Omental fat pad (tissue), 4 donors: ENCODE measurements around the gene RERE. TPM values are rescaled to one million over a fixed set of nuclear protein-coding genes. Genes with fewer than 3 reads are reported as not detected.
"Not testable (repeated sequence)": the region's sequence is repeated elsewhere in the genome, so short reads cannot be mapped to it uniquely, and the experiment has no call there.

Experiments
- ATAC-seq: fragments of 150-250 bp; one replicate; pipeline ENCODE4 v1.9.1; 2016; ENCODE audit warnings: mild to moderate bottlenecking, moderate library complexity; ENCODE audit not compliant: low FRiP score
- DNase-seq: peaks from one replicate; pipeline ENCODE4 v3.0.0-alpha.2; 2019; ENCODE audit warnings: low spot score
- total RNA-seq, 4 donors: library from RNA; depleted of rRNA; stranded (reverse); fragments of >200 nt; gene quantifications; one replicate each; pipeline ENCODE4 v1.1.0, GENCODE V29; 2016
- TF ChIP-seq, protein P1 (sequence below), 3 donors: fragments of 450-650 bp; IDR thresholded peaks; one replicate each; pipeline ENCODE4 v1.5.1; 2016 to 2017; ENCODE audit warnings: antibody characterized with exemption in 3 of 3, mild to moderate bottlenecking in 3 of 3, moderate library complexity in 2 of 3

RERE gene
- total RNA-seq, 4 donors from 2014 or later: 46.3 to 117 (median 55.4) TPM

DNA sequence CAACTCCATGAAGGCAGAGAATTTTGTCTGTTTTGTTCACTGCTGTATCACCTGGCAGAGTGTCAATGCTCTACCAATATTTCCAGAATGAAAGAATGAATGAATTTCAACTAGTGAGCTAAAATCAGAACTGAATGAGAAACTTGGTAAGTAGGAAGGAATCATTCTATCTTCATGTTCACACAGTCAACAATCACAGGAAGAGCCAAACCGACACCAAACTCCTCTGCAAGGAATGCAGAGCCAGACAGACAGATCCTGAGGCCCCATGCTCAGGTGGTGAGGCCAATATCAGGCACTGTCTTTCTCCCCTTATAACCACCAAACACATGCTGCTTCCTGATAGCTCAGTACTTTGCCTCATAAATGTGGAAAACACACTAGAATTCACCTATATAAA lies 360.4 kb downstream of the RERE start:
- TF ChIP-seq, protein P1, sequence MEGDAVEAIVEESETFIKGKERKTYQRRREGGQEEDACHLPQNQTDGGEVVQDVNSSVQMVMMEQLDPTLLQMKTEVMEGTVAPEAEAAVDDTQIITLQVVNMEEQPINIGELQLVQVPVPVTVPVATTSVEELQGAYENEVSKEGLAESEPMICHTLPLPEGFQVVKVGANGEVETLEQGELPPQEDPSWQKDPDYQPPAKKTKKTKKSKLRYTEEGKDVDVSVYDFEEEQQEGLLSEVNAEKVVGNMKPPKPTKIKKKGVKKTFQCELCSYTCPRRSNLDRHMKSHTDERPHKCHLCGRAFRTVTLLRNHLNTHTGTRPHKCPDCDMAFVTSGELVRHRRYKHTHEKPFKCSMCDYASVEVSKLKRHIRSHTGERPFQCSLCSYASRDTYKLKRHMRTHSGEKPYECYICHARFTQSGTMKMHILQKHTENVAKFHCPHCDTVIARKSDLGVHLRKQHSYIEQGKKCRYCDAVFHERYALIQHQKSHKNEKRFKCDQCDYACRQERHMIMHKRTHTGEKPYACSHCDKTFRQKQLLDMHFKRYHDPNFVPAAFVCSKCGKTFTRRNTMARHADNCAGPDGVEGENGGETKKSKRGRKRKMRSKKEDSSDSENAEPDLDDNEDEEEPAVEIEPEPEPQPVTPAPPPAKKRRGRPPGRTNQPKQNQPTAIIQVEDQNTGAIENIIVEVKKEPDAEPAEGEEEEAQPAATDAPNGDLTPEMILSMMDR (IDR thresholded peaks at IDR 0.05): no peak
- ATAC-seq: no peak
- no peak for DNase-seq

DNA sequence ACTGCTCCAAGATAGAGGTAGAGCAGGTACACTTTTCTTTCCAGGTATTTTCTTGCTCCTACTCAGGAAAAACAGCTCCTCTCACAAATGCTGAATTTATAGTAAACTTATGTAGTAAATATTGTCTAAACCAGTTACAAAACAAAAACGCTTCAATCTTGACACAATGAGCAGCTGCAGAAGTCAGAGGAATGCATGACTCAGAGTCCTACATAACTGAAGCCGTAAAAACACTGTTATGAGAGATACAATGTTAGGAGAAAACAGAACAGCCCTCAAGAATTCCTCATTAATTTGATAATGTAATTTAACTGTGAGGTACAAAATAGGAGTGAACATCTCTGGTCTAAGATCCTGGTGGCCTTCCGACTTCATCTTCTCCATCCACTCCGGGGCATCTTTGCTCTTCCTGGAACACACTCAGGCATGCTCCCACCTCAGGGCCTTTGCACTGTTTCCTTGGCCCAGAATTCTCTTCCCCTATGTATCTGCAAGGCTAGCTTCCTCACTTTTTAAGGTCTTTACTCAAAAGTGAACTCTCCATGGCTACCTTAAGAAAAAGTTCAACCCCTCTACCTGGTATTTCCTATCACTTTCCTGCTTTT lies 361.0 kb downstream of the RERE start:
- no peak for DNase-seq
- TF ChIP-seq, protein P1 (IDR thresholded peaks at IDR 0.05): no peak
- ATAC-seq: peak; percentile 78

DNA sequence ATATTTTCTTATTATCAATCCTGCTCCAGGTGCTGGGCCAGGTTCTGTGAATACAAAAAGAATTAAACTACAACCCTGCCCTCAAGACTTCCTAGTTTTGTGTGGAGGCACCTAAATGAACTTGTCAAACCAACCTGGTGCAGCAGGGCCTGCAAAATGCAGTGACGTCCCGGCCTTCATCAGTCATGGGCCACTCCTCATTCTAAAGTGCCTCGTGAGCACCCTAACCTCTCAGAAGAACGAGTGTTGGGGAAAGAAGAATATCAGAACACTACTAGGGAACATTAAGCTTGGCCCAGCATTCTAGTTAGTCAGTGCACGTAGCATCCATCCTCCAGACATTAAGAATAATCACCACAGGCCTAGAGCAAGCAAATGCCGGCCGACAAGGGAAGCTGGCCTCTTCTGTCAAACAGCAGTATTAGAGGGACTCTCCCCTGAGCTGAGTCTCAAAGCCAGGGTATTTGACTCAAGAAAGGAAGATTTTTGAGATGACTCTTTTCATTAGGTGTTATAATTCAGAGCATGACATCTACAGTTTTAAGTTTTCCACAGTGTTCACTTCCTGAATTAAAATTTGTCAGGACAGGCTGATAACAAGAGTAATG lies 361.6 kb downstream of the RERE start:
- TF ChIP-seq, protein P1 (IDR thresholded peaks at IDR 0.05): no peak

DNA sequence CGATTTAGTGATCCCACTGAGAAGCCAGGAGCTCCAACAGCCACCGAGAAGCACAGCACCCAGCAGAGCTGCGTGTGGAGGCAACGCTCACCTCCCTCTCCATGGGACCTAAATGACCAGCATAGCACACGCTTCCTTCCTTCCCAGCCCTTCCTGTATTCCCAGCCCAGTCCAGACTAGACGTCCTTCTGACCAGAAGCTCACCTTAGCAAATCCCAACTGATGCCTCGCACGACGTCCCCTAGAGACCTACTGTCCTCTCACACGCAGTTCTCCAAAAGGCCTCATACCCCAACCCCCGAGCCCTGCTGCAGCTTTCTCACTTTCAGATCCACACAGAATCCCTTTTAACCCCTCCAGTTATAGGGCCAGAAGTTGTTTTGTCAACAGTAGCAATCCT lies 367.1 kb downstream of the RERE start:
- no peak for ATAC-seq
- TF ChIP-seq, protein P1 (IDR thresholded peaks at IDR 0.05): no peak

More for the DNA sequence above, 361.6 kb downstream of the RERE start:
- ATAC-seq (peak; percentile 52), DNase-seq (no peak)

DNA sequence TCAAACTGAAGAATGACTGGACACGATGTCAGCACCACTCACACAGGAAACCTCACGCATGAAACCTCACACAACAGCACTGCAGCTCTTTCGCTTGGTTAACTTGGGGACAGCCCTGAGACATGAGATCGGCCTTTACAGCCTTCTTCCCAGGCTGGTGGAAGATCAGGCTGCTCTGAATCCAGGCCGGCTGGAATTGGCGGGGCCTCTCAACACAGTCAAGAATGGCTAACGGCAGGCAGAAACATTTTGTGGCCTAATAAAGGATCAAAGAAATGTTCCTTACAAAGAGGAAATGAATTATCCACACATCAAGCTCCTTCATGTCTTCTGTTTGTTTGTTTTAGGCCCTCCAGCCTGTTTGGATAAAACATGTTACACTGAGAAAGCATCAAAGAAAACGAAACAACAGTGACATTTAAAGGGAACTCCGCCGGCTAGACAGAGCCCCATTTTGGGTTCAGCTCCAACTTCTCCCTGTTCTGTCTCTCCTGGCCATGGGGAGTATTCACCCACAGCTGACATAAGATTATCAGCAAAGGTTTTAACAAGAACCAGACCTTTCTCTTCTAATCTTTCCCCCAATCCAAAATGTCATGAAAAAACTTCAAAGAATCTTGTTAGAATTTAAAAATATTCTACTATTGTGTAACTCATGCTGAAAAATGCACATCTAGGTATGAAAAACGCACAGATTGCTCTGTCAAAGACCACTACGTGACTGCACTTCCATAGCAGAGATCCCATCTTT lies 368.4 kb downstream of the RERE start:
- ATAC-seq (no peak), DNase-seq (no peak)
- TF ChIP-seq, protein P1 (IDR thresholded peaks at IDR 0.05): no peak

More for the DNA sequence above, 367.1 kb downstream of the RERE start:
- no peak for DNase-seq

DNA sequence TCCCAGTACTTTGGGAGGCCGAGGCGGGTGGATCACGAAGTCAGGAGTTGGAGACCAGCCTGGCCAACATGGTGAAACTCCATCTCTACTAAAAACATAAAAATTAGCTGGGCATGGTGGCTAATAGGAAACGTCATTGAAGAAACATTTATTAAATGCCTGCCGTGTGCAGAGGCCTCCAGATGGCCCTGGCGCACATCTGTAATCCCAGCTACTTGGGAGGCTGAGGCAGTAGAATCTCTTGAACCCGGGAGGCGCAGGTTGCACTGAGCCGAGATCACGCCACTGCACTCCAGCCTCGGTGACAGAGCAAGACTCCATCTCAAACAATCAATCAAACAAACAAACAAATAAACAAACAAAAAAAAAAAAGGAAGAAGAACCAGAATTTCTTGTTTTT lies 368.9 kb downstream of the RERE start:
- not testable (repeated sequence) for ATAC-seq, DNase-seq

DNA sequence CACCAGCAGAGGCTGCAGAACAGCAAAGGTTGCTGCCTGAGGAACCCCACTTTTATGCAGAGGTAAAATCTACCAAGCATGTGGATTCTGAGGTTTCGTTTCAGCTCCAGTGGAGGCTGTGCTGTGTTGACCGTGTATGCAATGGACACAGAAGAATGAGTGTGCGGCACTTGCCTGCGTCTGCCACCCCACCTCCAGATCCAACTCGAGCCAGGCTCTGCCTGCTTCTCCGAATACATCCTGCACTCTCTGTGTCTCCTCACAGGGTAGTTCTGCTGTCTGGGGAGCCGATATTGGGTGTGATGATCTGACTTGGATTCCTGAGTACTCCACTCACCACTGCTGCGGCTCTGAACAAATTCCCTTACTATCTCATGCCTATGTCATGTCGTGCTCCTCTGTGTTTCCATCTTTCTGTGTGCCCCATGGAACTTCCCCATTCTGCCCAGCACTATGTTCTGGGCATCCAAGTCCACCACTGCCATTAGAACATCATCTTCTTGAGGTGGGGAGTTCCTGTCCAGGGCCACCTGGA lies 369.8 kb downstream of the RERE start:
- DNase-seq: no peak
- ATAC-seq: no peak
- TF ChIP-seq, protein P1 (IDR thresholded peaks at IDR 0.05): no peak

DNA sequence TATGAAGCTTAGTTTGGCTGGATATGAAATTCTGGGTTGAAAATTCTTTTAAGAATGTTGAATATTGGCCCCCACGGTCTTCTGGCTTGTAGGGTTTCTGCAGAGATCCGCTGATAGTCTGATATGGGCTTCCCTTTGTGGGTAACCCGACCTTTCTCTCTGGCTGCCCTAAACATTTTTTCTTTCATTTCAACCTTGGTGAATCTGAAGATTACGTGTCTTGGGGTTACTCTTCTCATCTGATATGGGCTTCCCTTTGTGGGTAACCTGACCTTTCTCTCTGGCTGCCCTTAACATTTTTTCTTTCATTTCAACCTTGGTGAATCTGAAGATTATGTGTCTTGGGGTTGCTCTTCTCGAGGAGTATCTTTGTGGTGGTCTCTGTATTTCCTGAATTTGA lies 371.3 kb downstream of the RERE start:
- DNase-seq, ATAC-seq: not testable (repeated sequence)
